ENCODE results near the gene TRIM29. TPM values are rescaled to one million over a fixed set of nuclear protein-coding genes. Genes with fewer than 3 reads are reported as not detected.

Gene TRIM29
- total and polyA plus RNA-seq, 2 of the 4 experiments (the other 2 are of a cell fraction): not detected

DNA sequence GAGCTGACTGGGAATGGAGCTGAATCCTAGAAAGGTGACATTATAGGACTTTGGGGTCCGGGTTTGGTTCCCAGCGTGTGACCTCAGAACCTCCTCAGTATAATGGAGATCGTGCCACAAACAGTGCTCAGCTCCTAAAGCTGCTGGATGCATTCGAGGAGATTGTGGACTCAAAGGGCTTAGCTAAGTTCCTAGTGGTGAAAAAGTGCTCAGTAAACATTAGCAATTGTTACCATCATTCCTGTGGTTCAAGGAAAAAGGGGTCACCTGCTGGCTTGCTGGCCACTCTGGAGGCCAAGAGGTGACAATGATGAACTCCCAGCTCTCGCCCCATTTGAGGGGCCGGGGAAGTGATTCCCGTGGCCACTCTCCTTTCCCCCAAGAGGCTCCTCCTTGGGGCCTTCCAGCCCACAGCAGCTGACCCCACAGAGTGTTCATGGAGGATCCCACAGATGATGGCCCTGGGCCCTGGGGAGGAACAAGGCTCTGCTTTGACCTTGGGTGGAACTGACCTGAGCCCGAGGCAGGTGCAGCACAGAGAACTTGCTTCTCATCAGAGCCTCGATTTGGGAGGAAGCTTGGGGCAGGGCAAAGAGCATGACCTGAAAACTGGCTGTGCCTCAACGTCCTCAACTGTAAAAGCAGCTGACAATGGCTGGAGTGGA, 40.1 kb downstream of the TRIM29 start:
- Histone ChIP-seq H3K27me3 (ENCODE audit: control insufficient read depth, insufficient read depth, low read length) (peaks cover 52% of the 10 kb centered on the region), H2BK20ac (ENCODE audit: low read depth, low read length) (no peak overlapping the region), H4K8ac (ENCODE audit: low read depth in 2 of 2, low read length in 2 of 2) (no peak overlapping the region), H2AFZ (replicated peaks; ENCODE audit: low read length, poor library complexity) (no peak overlapping the region), H3K4ac (ENCODE audit: low read depth, low read length) (no peak overlapping the region), H3K4me3 (ENCODE audit: insufficient read depth, low read depth, low read length) (no peak overlapping the region), H2BK5ac (ENCODE audit: low read depth, low read length, poor library complexity, severe bottlenecking) (no peak overlapping the region), H4K20me1 (ENCODE audit: insufficient read depth, low read length) (no peaks in the 10 kb centered on the region), H4K91ac (ENCODE audit: insufficient read depth, low read depth, low read length) (no peak overlapping the region), H3K9me1 (ENCODE audit: insufficient read depth, low read length) (no peaks in the 10 kb centered on the region), H3K79me1 (ENCODE audit: low read depth in 1 of 2, low read length in 2 of 2) (no peaks in the 10 kb centered on the region), H3K56ac (ENCODE audit: extremely low read depth, insufficient read depth, low read length) (no peak overlapping the region), H3K27ac (ENCODE audit: insufficient read depth, low read length) (no peak overlapping the region), H3K18ac (ENCODE audit: low read depth, low read length) (no peak overlapping the region), H2BK15ac (ENCODE audit: low read depth, low read length) (no peak overlapping the region), H3K9ac (ENCODE audit: low read depth, low read length) (no peak overlapping the region), H2AK9ac (replicated peaks; ENCODE audit: low read depth, low read length, poor library complexity) (no peak overlapping the region), H2AK5ac (ENCODE audit: low read depth, low read length) (no peak overlapping the region), H2BK120ac (ENCODE audit: low read depth, low read length) (no peak overlapping the region), H4K5ac (ENCODE audit: low read depth, low read length) (no peak overlapping the region), H3K36me3 (ENCODE audit: control insufficient read depth, insufficient read depth, low read length) (no peaks in the 10 kb centered on the region), H3K23ac (ENCODE audit: low read depth, low read length) (no peak overlapping the region), H3K4me2 (ENCODE audit: low read depth, low read length) (no peak overlapping the region), H3K9me3 (ENCODE audit: control insufficient read depth, insufficient read depth, low read length) (no peaks in the 10 kb centered on the region), H3K4me1 (ENCODE audit: control insufficient read depth, insufficient read depth, low read length) (no peaks in the 10 kb centered on the region), H3K14ac (replicated peaks; ENCODE audit: low read depth, low read length) (no peak overlapping the region)
- intact Hi-C loops (cut with micrococcal nuclease): no loop called here
- ChIA-PET POLR2A (ENCODE audit: unreplicated experiment) (no interaction called here), CTCF (interaction anchor here (2.0 kb wide), 1 partner anchor 11 kb away, joined by 7 read pairs; no protein-coding TSS in a partner anchor)
- 19% methylated on average over 6 of the region's 10 CpGs; no CpG with 5 or more reads in 1 of the 2 experiments for WGBS, 2 experiments (ENCODE audit: extremely low coverage in 2 of 2, insufficient read length in 1 of 2)
- DNase-seq: no peak
- in situ Hi-C loops (cut with MboI; ENCODE audit: low sequenced_read_pairs): no loop called here
- TF ChIP-seq FOS (IDR thresholded peaks at IDR 0.05; ENCODE audit: low read depth, low read length): no peak
- no peak for TF ChIP-seq MXI1 (IDR thresholded peaks at IDR 0.05; ENCODE audit: borderline replicate concordance, low read depth, low read length)
- no peak for TF ChIP-seq MAFK (IDR thresholded peaks at IDR 0.05; ENCODE audit: low read depth, low read length)
- no peak for TF ChIP-seq MAZ (IDR thresholded peaks at IDR 0.05; ENCODE audit: borderline replicate concordance, low read depth, low read length)
- no peak for TF ChIP-seq RFX5 (IDR thresholded peaks at IDR 0.05; ENCODE audit: low read depth, low read length)
- no peak for TF ChIP-seq RCOR1 (IDR thresholded peaks at IDR 0.05; ENCODE audit: insufficient replicate concordance, low read length)
- TF ChIP-seq SMC3 (IDR thresholded peaks at IDR 0.05; ENCODE audit: low read depth, low read length): no peak
- no peak for TF ChIP-seq POLR2A (IDR thresholded peaks at IDR 0.05; ENCODE audit: low read depth, low read length)
- TF ChIP-seq, protein P1, sequence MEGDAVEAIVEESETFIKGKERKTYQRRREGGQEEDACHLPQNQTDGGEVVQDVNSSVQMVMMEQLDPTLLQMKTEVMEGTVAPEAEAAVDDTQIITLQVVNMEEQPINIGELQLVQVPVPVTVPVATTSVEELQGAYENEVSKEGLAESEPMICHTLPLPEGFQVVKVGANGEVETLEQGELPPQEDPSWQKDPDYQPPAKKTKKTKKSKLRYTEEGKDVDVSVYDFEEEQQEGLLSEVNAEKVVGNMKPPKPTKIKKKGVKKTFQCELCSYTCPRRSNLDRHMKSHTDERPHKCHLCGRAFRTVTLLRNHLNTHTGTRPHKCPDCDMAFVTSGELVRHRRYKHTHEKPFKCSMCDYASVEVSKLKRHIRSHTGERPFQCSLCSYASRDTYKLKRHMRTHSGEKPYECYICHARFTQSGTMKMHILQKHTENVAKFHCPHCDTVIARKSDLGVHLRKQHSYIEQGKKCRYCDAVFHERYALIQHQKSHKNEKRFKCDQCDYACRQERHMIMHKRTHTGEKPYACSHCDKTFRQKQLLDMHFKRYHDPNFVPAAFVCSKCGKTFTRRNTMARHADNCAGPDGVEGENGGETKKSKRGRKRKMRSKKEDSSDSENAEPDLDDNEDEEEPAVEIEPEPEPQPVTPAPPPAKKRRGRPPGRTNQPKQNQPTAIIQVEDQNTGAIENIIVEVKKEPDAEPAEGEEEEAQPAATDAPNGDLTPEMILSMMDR (conservative IDR thresholded peaks at IDR 0.05; ENCODE audit: low read depth, low read length): no peak
- TF ChIP-seq BHLHE40 (IDR thresholded peaks at IDR 0.05; ENCODE audit: low read depth, low read length): no peak
- dilution Hi-C loops (cut with HindIII; ENCODE audit: low sequenced_read_pairs, unreplicated experiment): no loop called here
- no peak for ATAC-seq (ENCODE audit: low read depth)
- no TSS peak for BruUV-seq (replicated peaks)

All from IMR-90 (cell line).